Renal cortical epithelial cell (primary cell): Measurements from ENCODE around the gene UBR4. TPM values are rescaled to one million over a fixed set of nuclear protein-coding genes. Genes with fewer than 3 reads are reported as not detected.
A peak's percentile ranks its signal among the peaks of the same experiment; 100 is the strongest.

Experiments
- DNase-seq: peaks from one replicate; pipeline ENCODE4 v3.0.0-alpha.2; 2011; ENCODE audit warnings: low read depth
- total RNA-seq: library from RNA; depleted of rRNA; stranded (reverse); fragments of >200 nt; gene quantifications from 2 replicates; pipeline ENCODE4 v1.2.3, GENCODE V29; 2014

Gene UBR4
- total RNA-seq, 1 donor from 2014 or later: 174 TPM

DNA sequence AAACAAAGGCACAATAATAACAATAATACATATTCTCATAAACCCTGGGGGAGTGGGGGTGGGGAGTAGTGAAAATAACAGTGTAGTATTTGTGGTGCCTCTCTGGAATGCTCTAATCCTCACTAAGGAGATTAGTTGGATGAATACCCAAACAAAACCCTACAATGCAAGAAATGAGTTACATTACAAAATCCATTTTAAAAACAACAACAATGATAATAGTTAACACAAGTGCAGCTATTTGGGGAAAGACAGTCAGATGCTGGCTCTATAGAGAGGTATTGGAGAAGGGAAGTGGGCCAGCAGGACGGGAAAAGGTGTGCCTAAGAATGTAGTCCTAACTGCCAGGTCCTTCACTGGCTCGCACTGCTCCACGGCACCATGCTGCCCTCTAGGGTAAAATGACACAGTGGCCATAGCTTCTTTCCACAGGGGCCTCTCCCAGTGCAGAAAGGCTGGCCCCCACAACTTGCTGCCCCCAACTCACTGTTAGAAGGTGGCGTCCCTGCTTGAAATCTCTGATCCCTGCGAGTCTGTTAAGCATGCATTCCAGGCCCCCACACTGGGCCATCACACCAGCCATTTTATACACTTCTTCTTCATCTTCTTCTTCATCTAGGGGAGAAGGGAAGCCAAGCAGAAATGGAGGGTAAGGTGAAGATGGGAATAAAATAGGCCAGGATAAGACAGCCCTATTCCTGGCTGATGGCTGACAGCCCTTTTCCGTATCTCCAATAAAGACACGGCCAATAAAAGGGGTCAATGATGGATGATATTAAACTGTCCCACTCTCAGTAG is 113.8 kb downstream of the UBR4 start:
- DNase-seq: peak; percentile 35

DNA sequence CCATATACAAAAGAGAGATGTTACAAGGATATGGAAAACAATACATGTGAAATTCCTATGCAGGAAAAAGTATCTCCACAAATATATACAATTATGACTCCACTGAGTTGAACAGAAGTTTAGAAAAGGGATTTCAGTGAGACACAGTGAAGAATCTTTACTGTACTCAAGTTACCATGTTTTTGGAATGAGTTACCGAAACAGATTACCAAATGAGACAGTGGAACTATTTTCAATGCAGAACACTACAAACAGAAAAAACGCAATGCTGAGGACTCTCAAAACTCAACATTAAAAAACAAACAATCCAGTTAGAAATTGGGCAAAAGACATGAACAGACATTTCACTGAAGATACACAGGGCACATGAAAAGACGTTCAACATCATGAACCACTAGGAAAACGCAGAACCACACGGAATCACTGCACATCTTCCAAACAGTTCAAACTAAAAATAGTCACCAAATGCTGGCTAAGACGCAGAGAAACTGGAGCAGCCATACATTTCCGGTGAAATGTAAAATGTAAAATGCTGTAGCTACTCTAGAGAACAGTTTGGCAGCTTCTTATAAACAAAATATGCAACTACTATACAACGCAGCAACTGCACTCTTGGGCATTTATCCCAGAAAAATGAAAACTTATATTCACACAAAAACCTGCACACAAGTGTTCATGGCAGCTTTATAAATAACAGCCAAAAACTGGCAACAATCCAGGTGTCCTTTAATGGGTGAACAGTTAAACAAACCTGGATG is 118.7 kb downstream of the UBR4 start:
- no peak for DNase-seq

DNA sequence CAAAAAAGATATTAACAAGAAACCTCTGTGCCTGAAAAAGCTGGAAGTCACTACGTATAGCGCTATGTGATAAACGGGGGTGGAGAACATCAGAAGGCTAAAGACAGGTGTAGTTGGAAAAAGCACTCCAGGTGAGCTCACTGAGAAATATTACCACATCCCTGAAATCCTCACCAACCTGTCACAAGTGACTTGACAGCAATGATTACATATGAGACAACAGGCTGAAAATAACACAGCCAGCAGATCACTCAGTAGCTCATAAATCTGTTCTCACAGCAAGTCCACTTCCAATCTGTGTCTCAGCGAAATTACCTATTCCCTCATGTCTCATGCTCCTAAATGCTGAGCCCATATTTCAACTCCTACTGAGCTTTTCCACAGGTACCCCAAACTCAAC is 120.5 kb downstream of the UBR4 start:
- DNase-seq: no peak

DNA sequence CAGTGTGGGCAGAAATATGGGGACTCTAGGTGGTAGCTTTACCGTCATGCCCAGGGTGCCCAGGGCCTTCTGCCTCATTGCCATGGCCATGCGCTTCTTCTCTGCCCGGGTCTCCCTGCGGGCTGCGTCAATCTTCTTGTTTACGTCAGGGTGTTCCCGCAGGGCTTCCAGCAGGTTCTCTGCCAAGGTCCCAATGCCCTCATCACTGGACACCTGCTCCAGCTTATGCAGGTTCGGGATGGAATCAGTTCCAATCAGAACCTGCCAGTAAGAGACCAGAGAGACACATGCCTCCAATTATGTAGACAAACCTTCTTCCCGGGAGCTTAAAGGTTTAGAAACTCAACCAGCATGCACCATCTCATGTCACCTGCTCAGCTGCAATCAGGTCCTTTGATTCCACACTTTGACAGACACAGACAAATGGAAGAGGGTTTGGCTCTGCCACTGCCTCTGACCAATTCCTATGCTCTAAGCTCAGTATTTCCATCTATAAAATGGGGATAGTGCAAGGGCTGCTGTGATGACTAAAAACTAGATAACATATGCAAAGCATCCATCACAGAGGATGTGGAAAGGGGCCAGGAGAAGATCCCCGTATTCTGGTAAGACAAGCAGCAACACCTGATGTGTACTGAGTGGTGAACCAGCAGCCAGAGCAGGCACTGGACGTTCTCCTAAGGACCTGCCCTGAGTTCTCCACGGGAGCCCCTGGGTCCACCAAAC is 121.2 kb downstream of the UBR4 start:
- no peak for DNase-seq

DNA sequence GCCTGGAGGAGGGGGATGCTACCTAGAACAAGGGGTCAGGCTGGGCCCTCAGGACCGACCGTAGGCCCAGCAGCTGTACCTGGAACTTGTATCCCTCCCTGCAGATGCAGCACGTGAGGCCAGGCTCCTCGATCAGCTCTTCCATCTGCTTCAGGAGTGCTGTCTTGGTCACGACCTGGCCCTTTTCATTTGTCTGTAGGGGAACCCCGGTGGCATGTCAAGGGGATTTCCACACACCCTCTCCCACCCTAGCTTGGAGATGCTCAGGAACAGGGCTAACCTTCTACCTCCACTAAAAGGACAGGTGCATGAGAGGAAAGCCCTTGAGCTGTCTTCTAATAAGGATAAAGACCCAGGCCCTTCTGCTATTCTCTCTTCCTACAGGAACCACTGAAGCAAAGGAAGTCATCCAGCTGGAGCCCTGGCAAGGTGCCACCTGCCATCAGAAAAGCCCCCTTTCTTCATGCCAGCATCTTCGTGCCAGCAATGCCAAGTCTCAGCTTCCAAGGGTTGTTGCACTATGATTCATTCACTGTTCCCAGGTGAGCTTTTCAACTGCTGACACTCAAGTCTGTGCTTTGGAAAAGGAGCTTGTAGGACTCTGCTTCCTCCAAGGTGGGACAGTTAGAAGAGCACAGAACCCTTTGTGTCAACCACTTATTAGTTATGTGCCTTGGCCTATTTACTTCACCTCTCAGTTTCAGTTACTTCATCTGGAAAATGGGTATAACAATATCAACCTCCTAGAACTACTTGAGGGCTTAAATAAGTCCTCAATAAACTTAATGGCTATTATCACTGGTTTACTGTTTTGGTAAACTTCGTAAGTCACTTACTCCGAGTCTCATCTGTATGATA is 122.1 kb downstream of the UBR4 start:
- DNase-seq: peak; percentile 48

DNA sequence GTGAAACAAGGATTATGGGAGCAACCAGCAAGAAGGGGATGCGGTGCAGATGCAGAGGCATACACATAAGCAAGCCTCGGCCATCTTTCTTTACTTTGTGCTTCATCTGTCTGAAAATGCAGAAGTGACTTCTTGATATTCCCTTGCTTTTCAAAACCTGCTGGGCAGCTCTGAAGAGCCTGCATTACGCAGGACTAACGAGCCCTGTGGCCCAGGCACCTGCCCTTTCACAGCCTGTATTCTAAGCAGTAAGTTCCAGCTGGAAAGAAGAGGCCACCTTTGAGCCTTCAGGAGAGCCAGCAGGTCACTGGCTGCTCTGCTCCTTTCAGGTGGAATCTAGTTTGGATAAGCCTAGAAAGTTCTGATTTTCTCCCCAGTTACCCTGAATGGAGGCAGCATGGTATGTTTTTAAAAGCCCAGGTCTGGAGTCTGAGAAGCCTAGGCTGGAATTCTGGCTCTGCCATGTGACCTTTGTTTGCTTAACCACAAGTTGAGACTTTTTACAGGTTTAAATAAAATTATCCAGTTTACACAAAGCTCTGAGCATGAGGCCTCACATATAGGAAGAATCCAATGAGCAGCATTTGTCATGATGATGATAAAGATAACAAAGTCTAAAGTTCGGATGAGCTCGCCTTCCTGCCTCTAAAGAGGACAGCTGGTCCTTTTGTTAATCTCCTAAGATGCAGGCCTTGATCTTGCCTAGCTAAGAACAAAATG is 122.9 kb downstream of the UBR4 start:
- DNase-seq: no peak

DNA sequence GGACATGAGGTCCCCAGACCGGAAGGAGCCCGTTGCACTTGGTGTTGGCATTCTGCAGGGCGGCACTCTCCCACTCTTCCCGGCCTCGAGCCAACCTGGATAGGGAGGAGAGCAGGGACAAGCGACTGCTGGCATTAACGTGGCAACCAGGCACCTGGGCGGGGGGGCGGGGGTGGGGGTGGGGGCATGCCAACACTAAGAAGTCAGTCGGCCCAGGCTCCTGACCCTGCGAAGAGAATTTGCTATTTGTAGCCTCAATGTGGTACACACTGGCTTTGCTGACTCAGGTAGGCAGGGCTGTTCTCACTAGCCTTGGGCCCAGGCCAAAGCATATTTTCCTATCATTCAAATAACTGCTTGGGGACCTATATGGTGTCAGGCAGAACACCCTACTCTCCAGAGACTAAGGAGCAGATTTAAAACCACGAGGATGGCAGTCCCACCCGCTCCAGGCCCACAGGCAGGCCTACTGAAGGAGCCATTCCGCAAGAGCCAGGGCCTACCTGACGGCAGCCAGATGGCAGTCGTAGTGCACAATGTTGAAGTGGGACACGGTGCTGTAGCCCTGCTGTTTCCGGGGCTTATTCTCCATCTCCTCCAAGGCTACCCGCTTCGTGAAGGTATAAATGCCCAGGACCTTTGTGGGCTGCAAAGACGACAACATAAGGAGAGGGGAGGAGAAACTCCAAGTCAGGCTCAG is 123.7 kb downstream of the UBR4 start:
- DNase-seq: no peak

DNA sequence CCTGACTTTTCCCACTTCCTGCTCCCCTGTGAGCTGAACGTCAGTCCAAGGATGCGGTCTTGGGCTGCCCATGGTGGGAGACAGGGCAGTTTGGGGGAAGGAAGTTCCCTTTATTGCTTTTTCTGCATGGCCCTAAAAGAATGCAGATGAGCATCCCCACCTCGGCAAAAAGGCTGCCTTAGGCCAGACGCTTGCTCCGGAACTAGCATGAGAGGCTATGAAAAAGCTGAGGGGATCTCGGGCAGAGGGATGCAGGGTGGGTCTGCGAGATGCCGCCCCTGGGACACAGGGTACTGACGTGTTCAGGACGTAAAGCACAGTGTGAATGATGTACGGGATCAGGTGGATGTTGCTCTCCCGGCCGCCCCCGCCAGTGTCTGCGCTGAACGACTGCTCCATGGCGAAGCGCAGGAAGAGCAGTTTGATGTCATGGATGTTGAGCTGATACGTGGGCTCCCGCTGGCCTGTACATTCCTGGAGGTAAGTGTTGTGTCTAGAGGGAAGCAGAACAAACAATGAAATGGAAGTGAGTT is 125.8 kb downstream of the UBR4 start:
- DNase-seq: no peak

DNA sequence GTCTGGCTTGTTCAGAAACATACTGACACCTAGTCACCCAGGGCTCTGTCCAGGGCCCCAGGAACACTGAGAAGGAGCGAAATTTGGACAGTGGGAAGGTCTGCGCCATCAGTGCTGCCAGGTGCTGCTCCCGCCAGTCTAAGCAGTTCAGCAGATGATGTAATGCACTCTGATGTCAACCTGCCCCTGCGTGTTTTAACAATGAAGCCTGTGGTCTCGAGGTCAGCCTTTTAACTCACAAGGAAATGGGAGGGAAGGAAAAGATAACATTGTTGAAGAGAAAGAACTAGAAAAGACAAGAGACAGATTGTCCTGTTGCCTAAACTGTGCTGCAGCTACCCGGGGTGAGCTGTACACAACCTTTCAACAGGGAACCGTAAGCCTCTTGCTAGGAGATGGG is 127.0 kb downstream of the UBR4 start:
- peak; percentile 60 for DNase-seq

DNA sequence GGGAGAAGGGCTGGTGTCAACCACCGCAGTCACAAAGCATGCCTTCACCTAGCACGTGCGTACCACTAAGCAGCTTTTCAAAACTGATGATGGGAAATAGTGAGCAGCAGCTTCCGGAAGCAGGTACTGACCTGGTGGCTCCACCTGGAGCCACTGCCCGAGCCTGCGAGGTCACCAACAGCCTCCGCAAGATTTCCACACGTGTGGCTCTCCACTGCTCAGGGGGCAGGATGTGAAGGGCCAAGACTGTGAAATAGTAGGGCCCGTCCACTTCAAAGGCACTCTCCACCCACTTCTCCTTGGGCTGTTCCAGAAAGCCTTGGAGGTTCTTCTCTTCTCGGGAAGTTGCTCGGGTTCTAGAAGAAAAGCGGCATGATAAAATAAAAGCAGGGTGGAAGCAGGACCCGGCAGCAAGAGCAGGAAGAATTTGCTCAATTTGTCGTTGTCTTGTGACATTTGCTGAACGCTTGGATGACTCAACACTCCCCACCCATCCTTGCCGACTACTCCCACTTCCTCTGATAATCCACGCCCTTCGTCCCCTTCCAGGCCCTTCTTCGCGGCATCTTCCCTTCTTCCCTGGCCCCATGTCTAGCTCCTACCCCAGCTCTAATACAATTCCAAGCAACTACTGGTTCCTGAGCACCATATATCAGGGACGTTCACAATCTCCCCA is 128.7 kb downstream of the UBR4 start:
- DNase-seq: no peak

DNA sequence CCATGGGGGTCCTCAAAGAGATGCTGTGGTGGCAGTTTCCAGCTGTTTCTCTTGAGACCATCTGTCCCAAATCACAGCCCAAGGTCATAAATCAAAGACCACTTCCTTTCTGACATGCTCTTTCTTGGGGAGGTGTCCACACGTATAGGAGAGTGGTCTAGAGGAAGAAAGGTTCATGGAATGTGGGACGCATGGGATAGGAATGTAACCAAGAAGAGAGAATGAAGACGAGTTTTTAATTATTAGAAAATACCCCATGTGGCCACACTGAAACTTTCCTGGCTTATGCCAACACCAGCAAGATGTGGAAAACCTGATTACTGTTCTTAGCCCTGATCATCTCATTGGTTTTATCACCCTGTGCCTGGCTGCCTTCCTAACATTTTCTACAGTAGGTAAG is 129.3 kb downstream of the UBR4 start:
- DNase-seq: peak; percentile 74

DNA sequence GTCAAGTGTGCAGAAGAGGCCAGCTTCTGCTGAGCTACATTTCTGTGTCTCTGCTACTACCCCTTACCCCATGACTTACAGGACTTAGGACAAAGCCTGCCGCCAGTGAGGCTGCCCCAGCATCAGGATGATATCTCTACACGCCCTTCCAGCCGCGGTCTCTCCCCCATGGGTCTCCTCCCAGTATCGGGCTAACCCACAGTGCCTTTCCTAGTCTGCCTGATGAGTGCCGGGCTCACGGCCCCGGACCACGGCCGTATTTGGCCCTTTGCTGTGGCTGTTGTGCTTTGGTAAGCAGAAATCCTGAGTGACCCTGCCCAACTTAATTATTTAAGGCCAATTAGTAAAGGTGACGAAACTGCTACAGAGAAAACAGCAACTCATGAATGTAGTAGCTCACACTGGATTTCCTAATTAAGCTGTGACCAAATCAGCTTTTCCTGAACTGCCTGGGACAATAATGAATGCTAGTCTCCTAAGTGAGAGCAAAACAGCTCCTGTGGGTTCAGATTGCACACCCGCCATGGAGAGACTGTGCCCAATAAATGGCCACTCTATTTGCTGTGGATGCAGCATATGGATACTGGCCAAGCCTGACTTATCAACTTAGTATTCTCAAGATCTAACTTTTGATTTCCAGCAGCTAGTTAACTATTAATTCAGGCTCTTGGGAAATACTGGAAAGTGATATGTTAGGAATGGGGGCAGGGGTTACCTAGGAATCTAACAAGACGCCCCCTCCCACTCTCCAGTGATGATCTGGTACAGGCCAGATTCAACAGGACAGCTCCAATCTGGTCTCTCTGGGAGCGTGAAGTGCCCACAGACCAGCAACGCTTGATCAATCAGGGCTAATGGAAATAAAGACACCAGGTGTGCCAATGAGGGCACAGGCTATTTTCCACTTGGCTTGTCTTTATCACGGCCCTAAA is 130.3 kb downstream of the UBR4 start:
- DNase-seq: peak; percentile 100

DNA sequence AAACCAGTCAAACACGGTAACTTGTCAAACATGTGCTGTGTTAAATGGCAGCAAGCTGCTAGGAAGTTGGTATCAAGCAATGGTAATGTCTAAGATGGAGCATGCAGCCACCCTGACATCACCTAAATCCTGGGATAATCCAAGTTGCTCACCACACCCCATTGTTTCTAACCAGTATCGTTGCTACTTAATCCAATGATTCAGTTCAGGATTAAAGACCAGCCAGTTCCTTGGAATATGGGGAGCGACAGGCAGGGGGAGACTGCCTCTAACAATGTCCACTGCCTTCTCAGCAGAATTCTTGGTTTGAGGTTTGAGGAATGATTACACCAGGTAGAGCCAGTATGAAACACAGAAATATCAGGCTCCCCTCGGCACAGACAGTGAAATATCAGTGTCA is 131.5 kb downstream of the UBR4 start:
- DNase-seq: no peak

DNA sequence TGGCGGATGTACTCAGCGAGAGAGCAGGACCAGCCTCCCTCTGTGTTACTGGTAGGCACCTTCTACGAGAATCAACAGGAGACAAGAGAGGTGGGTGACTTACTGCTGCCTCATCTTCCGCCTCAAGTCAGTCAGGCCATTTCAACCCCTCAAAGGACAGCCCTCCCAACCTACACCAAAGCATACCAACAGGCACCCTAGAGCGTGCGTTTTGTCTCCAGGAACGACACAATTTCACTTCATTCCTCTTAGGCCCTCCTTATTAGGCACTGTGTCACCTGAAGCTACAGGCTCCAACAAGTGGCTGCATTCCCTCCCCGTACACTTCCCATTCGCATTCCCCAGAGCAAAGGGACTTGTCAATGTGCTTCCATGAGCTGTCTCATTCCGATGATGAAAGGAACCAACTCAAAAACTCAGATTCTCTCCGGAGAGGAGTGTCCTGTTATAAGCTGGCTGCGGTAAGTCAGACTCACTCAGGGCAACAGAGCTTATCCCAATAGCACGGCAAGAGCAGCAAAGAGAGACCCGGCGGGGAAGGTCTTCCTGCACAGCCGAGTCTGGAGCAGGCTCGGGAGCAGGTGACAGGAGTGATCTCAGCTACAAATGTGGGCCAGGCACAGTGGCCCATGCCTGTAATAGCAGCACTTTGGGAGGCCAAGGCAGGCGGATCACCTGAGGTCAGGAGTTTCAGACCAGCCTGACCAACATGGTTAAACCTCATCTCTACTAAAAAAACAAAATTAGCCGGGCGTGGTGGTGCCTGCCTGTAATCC is 133.0 kb downstream of the UBR4 start:
- no peak for DNase-seq

DNA sequence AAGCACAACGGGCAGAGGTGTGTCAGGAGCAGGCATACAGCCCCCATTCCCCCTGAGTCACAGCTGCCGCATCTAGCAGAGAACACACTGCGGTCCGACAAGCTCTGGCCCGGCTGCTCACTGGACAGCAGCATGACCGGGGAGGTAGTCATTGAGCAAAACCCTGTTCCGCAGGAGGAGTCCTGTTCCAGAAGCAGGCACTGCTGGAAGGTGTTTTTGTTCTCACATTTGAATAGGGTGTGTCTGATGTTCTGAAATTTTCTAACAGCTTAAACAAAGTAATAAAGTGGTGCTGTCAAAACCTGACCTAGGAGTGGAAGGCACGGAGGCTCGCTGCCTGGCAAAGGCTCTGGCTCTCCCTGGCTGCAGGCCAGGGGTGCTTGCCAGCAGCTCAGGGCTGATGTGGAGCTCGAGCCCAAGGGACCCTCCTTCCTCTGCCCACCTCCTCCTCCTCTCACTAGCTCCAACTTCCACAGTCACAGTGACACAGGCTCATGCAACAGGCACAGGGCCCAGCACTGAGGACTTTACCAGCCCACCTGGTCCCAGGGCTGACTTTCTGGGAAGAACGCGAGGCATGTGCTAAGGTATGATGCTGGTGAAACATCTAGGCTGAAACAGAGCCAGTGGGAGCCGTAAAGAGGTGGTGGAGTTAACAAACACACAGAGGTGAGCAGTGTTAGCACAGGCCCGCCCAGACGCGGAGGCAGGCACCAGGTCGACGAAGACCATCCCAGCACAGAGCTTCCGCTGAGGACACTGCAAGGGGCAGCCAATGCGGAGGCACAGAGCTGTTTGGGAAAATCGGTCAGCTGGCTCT is 135.0 kb downstream of the UBR4 start:
- peak; percentile 94 for DNase-seq

DNA sequence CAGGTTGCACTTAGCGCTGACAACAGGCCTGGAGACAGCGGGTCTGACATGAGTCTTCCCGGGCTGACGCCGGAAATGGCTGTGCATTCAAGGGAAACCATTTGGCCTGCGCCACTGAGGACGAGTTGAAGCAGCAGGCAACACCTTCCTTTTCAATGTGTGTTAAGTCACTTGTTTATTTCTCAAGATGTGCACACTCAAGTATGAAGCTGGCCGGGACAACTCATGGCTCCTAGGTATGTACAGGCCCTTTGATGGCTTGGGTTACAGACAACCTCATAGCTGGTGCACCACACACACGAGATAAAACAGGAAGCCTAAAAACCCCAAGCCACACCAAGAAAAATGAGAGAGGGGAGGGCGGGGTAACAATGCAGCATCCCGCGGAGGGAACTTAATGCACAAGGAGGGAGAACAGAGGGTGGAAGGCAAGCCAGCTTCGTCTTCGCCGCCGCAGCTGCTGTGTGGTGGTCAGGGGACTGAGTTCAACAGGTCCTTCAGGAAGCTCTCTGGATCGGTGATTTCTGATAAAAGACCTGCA is 135.6 kb downstream of the UBR4 start:
- DNase-seq: no peak
